Mesothelial cell of epicardium (in vitro differentiated cells): ENCODE data around the gene RGS11. TPM values are rescaled to one million over a fixed set of nuclear protein-coding genes. Genes with fewer than 3 reads are reported as not detected.
"Not testable (repeated sequence)": the region's sequence is repeated elsewhere in the genome, so short reads cannot be mapped to it uniquely, and the experiment has no call there.

Experiments
- DNase-seq, 2 experiments: peaks; one replicate each; pipeline ENCODE4 v3.0.0; 2021; ENCODE audit warnings: low spot score in 2 of 2; ENCODE audit not compliant: unreplicated experiment in 2 of 2
- H3K27ac Mint-ChIP-seq: 2 replicates; pipeline ENCODE4 v1.8.0; 2021; ENCODE audit warnings: mixed read lengths
- H3K27me3 Mint-ChIP-seq: 2 replicates; pipeline ENCODE4 v1.8.0; 2021; ENCODE audit warnings: low read depth, mixed read lengths
- H3K36me3 Mint-ChIP-seq: 2 replicates; pipeline ENCODE4 v1.8.0; 2021; ENCODE audit warnings: mixed read lengths
- H3K4me1 Mint-ChIP-seq: 2 replicates; pipeline ENCODE4 v1.8.0; 2021; ENCODE audit warnings: mixed read lengths
- H3K4me3 Mint-ChIP-seq: 2 replicates; pipeline ENCODE4 v1.8.0; 2021; ENCODE audit warnings: mild to moderate bottlenecking, moderate library complexity, mixed read lengths
- H3K9me3 Mint-ChIP-seq: 2 replicates; pipeline ENCODE4 v1.8.0; 2021; ENCODE audit warnings: mixed read lengths
- CTCF ChIP-seq: fragments of 200-600 bp; sonication (generic); IDR thresholded peaks from one replicate; pipeline ENCODE4 v1.5.0; 2021; ENCODE audit warnings: antibody characterized with exemption; ENCODE audit not compliant: unreplicated experiment
- total RNA-seq: library from RNA; stranded (reverse); gene quantifications from 3 replicates; pipeline ENCODE4 v1.2.1, GENCODE V29; 2021

Gene RGS11
- total RNA-seq, 1 donor from 2014 or later, result 3.5 TPM

- peaks cover 4% of the 10 kb centered on the region for H3K36me3 Mint-ChIP-seq
- H3K27me3 Mint-ChIP-seq, result no peaks in the 10 kb centered on the region
- no peaks in the 10 kb centered on the region for H3K9me3 Mint-ChIP-seq
- peak within 1 kb of the TSS; percentile 100 for H3K27ac Mint-ChIP-seq
- peak; percentile 95 to 97 for DNase-seq
- no peak for TF ChIP-seq CTCF
- H3K4me3 Mint-ChIP-seq, result peak within 1 kb of the TSS; percentile 98
- H3K4me1 Mint-ChIP-seq, result peaks cover 12% of the 10 kb centered on the region
Observed at GRCh38 chr16:234468-235305, 41.1 kb downstream of the RGS11 start, which contains the start of gene FAM234A. Gene FAM234A (plus strand): TSS chr16:234821. CDS start chr16:254414, 19,593 bp downstream.

GRCh38 chr16:230949-231348 is 44.8 kb downstream of the RGS11 start:
- no peak for TF ChIP-seq CTCF
- no peak for DNase-seq
- H3K4me1 Mint-ChIP-seq, result peaks cover 30% of the 10 kb centered on the region
- peaks cover 13% of the 10 kb centered on the region for H3K36me3 Mint-ChIP-seq
- H3K9me3 Mint-ChIP-seq, result no peaks in the 10 kb centered on the region
- H3K27ac Mint-ChIP-seq, result no peak overlapping the region
- H3K27me3 Mint-ChIP-seq, result no peaks in the 10 kb centered on the region
- H3K4me3 Mint-ChIP-seq, result no peak overlapping the region

GRCh38 chr16:230351-230750 is 45.4 kb downstream of the RGS11 start:
- DNase-seq, H3K4me3 Mint-ChIP-seq, H3K27ac Mint-ChIP-seq, H3K27me3 Mint-ChIP-seq, H3K9me3 Mint-ChIP-seq: not testable (repeated sequence)
- Mint-ChIP-seq H3K36me3 (peaks cover 16% of the 10 kb centered on the region), H3K4me1 (peaks cover 27% of the 10 kb centered on the region)

- peak overlapping the region; percentile 93 for H3K4me3 Mint-ChIP-seq
- TF ChIP-seq CTCF, result no peak
- no peaks in the 10 kb centered on the region for H3K9me3 Mint-ChIP-seq
- peaks cover 16% of the 10 kb centered on the region for H3K36me3 Mint-ChIP-seq
- H3K27ac Mint-ChIP-seq, result peak overlapping the region; percentile 78
- H3K27me3 Mint-ChIP-seq, result no peaks in the 10 kb centered on the region
- H3K4me1 Mint-ChIP-seq, result peaks cover 27% of the 10 kb centered on the region
- DNase-seq, result no peak
Observed at GRCh38 chr16:229731-230281, 45.9 kb downstream of the RGS11 start.

GRCh38 chr16:228852-229730 is 46.7 kb downstream of the RGS11 start, which contains the start of gene LUC7L:
Gene LUC7L (minus strand): TSS chr16:229449. CDS start chr16:229339, 110 bp downstream.
- TF ChIP-seq CTCF, result no peak
- Mint-ChIP-seq H3K27ac (peak within 1 kb of the TSS; percentile 95), H3K4me1 (peaks cover 24% of the 10 kb centered on the region), H3K36me3 (peaks cover 16% of the 10 kb centered on the region), H3K9me3 (no peaks in the 10 kb centered on the region), H3K4me3 (peak within 1 kb of the TSS; percentile 93), H3K27me3 (no peaks in the 10 kb centered on the region)
- peak; percentile 78 to 92 for DNase-seq
